ENCODE data around the gene CCDC39. TPM values are rescaled to one million over a fixed set of nuclear protein-coding genes. Genes with fewer than 3 reads are reported as not detected.

CCDC39 gene
- total RNA-seq (2014; rRNA removed; shearing (Covaris generic)) = not detected in 2 replicates

- peak; percentile 55 for DNase-seq (ENCODE audit: low read depth)
These were observed at the start of gene CCDC39 for GRCh38 chr3:180679178-180680096. Gene CCDC39 (minus strand): TSS chr3:180679489. CDS start chr3:180679380, 109 bp downstream.

GRCh38 chr3:180720012-180720411, 40.7 kb upstream of the CCDC39 start:
- no peak for DNase-seq (ENCODE audit: low read depth)

GRCh38 chr3:180707896-180708295, 28.6 kb upstream of the CCDC39 start:
- no peak for DNase-seq (ENCODE audit: low read depth)

- DNase-seq (ENCODE audit: low read depth) = no peak
These were observed 26.3 kb upstream of the CCDC39 start for GRCh38 chr3:180705619-180706018.

GRCh38 chr3:180704532-180704931, 25.2 kb upstream of the CCDC39 start:
- no peak for DNase-seq (ENCODE audit: low read depth)

GRCh38 chr3:180700941-180701340, 21.7 kb upstream of the CCDC39 start:
- DNase-seq (ENCODE audit: low read depth) = no peak

- DNase-seq (ENCODE audit: low read depth) = no peak
These were observed 19.5 kb upstream of the CCDC39 start for GRCh38 chr3:180698760-180699270.

GRCh38 chr3:180694321-180694720, 15.0 kb upstream of the CCDC39 start:
- no peak for DNase-seq (ENCODE audit: low read depth)

- no peak for DNase-seq (ENCODE audit: low read depth)
These were observed 14.4 kb upstream of the CCDC39 start for GRCh38 chr3:180693656-180694055.

GRCh38 chr3:180690061-180690460, 10.8 kb upstream of the CCDC39 start:
- DNase-seq (ENCODE audit: low read depth) = no peak

- no peak for DNase-seq (ENCODE audit: low read depth)
These were observed 5.5 kb upstream of the CCDC39 start for GRCh38 chr3:180684807-180685206.

GRCh38 chr3:180683816-180684215, 4.5 kb upstream of the CCDC39 start:
- no peak for DNase-seq (ENCODE audit: low read depth)

- peak; percentile 28 for DNase-seq (ENCODE audit: low read depth)
These were observed 775 bp upstream of the CCDC39 start for GRCh38 chr3:180680097-180680430.

GRCh38 chr3:180678231-180678630, 1.1 kb downstream of the CCDC39 start:
- DNase-seq (ENCODE audit: low read depth) = no peak

GRCh38 chr3:180661444-180661843, 17.8 kb downstream of the CCDC39 start:
- DNase-seq (ENCODE audit: low read depth) = no peak

- peak; percentile 3 for DNase-seq (ENCODE audit: low read depth)
These were observed 22.2 kb downstream of the CCDC39 start for GRCh38 chr3:180657094-180657493.

GRCh38 chr3:180656406-180656805, 22.9 kb downstream of the CCDC39 start:
- DNase-seq (ENCODE audit: low read depth) = no peak

GRCh38 chr3:180646187-180646790, 33.0 kb downstream of the CCDC39 start:
- no peak for DNase-seq (ENCODE audit: low read depth)

GRCh38 chr3:180640987-180641386, 38.3 kb downstream of the CCDC39 start:
- DNase-seq (ENCODE audit: low read depth) = no peak

- DNase-seq (ENCODE audit: low read depth) = no peak
These were observed 45.6 kb downstream of the CCDC39 start for GRCh38 chr3:180633722-180634121.

GRCh38 chr3:180631317-180631716, 48.0 kb downstream of the CCDC39 start:
- DNase-seq (ENCODE audit: low read depth) = peak; percentile 9

GRCh38 chr3:180630371-180630770, 48.9 kb downstream of the CCDC39 start:
- DNase-seq (ENCODE audit: low read depth) = no peak

- DNase-seq (ENCODE audit: low read depth) = no peak
These were observed 52.4 kb downstream of the CCDC39 start for GRCh38 chr3:180626844-180627243.
